GOT3 (cell line): Measurements from ENCODE around the gene ZNF813.
"Not testable (repeated sequence)": the region's sequence is repeated elsewhere in the genome, so short reads cannot be mapped to it uniquely, and the experiment has no call there.

Source experiments
- DNase-seq: peaks from one replicate; lab custom pipeline; 2025; ENCODE audit warnings: mixed read lengths; lab: John Stamatoyannopoulos, UW

The ZNF813 gene

GRCh38 chr19:53467485-53468262 is at the start of gene ZNF813:
Gene ZNF813 (plus strand): TSS chr19:53467733. CDS start chr19:53483823, 16,090 bp downstream.
- peak; percentile 10 for DNase-seq

GRCh38 chr19:53420520-53421315 is 46.8 kb upstream of the ZNF813 start:
- not testable (repeated sequence) for DNase-seq

GRCh38 chr19:53422551-53422950 is 45.0 kb upstream of the ZNF813 start:
- DNase-seq = no peak

GRCh38 chr19:53423074-53423473 is 44.5 kb upstream of the ZNF813 start:
- not testable (repeated sequence) for DNase-seq

- not testable (repeated sequence) for DNase-seq
These were observed 43.9 kb upstream of the ZNF813 start for GRCh38 chr19:53423680-53424079.

- DNase-seq = no peak
These were observed 42.5 kb upstream of the ZNF813 start for GRCh38 chr19:53424968-53425597.

DNA sequence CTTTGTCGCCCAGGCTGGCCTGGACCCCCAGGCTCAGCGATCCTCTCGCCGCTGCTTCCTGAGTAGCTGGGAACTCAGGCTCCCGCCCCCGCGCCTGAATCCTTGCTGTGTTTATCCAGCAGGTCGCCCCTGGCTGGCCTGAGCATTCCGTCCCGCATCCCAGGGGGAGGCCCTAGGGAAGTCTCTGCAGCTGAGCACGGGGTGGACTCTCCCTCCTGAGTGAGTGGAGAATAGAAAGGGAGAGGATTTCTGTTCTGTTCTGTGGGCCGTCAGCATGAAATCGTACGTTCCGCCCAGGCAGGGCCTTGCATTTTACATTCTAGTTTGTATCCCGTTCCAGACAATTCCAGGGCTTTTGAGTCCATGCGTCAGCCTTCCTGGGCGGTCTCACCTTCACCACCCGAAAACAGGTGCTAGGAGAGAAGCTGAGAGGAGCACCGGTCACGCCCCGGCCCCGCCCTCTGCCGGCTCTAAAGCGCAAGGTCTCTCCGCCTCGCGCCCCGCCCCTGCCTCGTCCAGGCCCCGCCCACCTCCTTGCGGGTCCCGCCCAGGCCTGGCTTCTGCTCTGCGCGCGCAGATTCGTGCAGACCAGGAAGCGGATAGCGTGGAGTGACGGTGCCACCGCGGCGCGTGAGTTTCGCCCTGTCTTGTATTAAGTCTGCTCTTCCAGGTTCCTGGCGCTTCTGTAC is 36.0 kb upstream of the ZNF813 start, which contains the start of gene ZNF761:
TSS of gene ZNF761 (plus strand) at position 586 of the 689 bp plus-strand sequence. CDS start 15,285 bp downstream, outside the sequence.
- DNase-seq = peak; percentile 56

DNA sequence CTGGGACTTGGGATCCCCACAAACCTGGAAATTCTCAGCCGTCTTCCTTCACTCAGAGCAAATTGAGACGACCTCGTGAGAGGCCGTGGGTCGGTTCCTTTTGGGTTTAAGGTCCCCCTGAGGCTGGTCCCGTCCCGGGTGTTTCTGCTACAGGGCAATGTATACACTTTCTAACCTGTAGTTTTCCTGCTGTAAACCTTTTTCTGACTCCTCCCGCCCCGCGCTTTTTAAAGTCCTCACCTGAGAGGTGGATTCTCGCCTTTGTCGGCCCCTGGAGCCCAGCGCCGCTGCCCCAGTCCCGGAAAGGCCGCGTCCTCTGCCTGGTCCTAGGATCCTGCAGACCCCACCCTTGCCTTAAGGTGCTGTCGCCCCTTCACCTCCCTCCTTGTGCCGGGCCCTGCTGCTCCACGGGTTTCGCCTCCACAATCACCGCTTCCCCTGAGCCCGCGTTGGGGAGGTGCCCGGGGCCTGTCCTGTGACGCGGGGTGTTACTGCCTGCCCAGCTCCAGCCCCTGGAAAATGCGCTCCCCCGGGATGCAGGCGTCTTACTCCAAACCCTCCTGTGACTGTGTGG is 35.4 kb upstream of the ZNF813 start:
- no peak for DNase-seq

DNA sequence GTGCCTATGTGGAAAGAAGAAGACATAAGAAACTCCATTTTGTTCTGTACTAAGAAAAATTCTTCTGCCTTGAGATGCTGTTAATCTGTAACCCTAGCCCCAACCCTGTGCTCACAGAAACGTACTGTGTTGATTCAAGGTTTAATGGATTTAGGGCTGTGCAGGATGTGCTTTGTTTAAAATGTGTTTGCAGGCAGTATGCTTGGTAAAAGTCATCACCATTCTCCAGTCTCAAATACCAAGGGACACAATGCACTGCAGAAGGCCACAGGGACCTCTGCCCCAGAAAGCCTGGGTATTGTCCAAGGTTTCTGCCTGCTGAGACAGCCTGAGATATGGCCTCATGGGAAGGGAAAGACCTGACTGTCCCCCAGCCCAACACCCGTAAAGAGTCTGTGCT is 23.7 kb upstream of the ZNF813 start:
- not testable (repeated sequence) for DNase-seq

- DNase-seq = not testable (repeated sequence)
These were observed 20.3 kb upstream of the ZNF813 start for GRCh38 chr19:53447196-53447595.

GRCh38 chr19:53455828-53456227 is 11.7 kb upstream of the ZNF813 start:
- DNase-seq = no peak

DNA sequence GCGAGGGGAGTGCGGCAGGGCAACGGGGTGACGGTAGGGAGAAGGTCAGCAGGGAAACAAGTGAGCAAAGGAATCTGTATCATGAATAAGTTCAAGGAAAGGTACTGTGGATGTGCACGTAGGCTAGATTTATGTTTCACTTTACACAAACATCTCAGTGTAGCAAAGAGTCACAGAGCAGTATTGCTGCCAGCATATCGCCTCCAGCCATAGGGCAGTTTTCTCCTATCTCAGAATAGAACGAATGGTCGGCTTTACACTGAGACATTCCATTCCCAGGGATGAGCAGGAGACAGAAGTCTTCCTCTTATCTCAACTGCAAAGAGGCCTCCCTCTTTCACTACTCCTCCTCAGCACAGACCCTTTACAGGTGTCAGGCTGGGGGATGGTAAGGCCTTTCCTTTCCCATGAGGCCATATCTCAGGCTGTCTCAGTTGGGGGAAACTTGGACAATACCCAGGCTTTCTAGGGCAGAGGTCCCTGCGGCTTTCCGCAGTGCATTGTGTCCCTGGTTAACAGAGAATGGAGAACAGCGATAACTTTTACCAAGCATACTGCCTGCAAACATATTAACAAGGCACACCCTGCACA is 7.3 kb upstream of the ZNF813 start:
- not testable (repeated sequence) for DNase-seq

DNA sequence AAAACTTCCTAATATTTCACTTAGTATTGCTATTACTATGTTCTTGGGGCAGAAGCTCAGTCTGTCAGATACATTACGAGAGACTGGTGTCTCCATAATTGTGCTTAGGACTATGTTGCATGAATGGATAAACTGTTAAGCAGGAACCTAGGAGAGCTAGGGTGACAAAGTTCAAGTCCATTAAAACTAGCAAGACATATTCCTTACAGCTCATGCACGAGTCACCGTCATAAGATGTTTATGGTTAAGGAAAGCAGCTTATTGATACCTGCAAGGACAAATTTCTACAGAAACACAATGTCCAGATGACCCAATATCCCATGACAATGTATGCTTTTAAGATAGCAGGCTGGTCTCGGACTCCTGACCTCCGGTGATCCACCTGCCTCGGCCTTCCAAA is 5.7 kb upstream of the ZNF813 start:
- no peak for DNase-seq

GRCh38 chr19:53462861-53463260 is 4.7 kb upstream of the ZNF813 start:
- DNase-seq = no peak

DNA sequence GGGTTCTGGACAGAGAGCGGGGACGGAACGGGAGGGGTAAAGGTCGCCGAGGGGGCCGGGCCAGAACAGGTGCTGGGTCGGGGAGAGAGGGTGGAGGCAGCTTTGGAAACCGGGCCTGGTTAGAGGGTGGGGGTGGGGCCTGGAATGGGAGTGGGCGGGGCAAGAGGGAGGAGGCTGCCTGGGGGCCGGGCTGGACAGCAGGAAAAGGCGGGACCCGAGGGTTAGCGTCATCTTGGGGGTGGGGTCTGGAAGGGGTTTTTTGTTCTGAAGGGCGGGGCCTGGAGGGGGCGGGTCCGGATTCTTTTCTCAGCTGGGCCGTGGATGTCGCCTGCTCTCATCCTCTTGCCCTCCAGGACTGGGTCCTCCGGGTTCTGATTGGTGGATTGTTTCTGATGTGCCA is 4.3 kb upstream of the ZNF813 start:
- DNase-seq = no peak

GRCh38 chr19:53466726-53467484 is 628 bp upstream of the ZNF813 start:
- DNase-seq = no peak

- DNase-seq = not testable (repeated sequence)
These were observed 1.1 kb downstream of the ZNF813 start for GRCh38 chr19:53468628-53469027.

DNA sequence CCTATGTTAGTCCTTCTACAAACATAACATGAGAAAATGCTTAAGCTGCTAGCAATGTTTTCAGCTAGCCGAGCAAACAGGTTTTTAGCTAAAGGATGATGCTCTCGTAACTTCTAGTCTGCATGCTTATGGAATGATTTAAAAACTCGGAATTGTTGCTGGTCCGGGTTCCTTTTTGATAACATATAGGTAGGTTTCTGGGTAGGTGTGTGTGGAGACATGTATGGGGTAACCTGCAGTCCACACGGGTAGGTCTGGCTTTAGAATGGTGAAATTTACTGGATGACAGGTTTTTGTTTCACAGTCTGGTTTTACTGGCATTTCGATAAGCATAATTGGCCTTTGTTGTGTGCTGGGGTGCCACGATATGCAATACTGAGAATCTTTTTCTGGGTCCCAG is 4.4 kb downstream of the ZNF813 start:
- no peak for DNase-seq

DNA sequence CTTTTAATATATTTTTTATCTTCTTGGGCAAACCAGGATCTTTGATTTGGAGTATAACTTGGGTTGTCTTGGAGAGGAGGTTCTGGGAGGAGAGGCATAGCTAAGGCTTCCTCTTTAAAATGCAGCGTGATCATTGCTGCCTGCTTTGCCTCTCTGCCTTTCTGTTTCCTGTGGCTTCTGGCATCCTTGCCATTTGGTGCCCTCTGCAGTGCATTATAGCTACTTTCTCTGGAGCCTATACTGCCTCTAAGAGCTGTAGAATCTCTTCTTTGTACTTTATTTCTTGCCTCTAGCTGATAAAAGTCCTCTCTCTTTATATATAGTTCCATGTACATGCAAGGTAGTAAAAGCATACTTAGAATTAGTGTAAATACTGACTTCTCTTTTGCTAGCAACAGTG is 7.3 kb downstream of the ZNF813 start:
- DNase-seq = not testable (repeated sequence)

- not testable (repeated sequence) for DNase-seq
These were observed 7.9 kb downstream of the ZNF813 start for GRCh38 chr19:53475470-53475869.
